Measurements from ENCODE around the gene DHRS11.

The DHRS11 gene

DNA sequence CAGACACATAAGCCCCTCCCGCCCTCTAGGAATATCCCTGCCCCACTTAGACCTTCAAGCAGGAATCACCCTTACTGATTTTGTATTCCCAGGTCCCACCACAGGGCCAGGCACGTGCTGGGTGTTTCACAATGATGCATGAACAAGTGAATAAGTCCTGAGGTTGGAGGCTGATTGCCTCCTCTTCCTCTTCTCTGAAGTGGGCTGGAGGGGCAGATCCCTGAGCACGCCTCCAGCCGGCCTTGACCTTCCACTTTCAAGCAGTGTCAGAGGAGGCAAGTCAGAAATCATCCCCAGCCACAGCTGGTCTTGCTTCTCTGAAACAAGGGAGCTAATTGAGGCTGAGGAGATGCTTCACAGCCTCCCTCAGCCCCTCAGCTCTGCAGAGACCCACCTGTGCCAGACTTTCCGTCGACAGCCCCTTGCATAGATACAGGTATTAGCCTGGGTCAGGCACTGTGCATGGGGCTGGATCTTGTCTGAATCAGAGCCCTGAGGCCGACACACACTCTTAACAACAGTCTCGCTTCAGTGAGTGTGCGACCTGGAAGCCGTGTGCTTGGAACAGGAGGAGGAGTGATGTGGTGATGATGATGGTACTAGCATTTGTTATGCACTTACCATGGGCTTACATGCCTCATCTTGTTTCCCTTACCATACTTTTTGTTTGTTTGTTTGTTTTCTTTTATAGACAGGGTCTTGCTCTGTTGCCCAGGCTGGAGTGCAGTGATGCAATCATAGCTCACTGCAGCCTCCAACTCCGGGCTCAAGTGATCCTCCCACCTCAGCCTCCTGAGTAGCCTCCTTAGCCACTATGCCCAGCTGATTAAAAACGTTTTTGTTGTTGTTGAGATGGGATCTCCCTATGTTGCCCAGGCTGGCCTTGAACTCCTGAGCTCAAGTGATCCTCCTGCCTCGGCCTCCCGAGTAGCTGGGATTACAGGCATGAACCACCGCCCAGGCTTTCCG lies 24.7 kb downstream of the DHRS11 start:
- no peak for DNase-seq

GRCh38 chr17:36617773-36618172 lies 26.1 kb downstream of the DHRS11 start:
- DNase-seq, result no peak

- no peak for DNase-seq
Observed at GRCh38 chr17:36623281-36623680, 31.6 kb downstream of the DHRS11 start.

- no peak for DNase-seq
Observed at GRCh38 chr17:36625188-36625587, 33.5 kb downstream of the DHRS11 start.

DNA sequence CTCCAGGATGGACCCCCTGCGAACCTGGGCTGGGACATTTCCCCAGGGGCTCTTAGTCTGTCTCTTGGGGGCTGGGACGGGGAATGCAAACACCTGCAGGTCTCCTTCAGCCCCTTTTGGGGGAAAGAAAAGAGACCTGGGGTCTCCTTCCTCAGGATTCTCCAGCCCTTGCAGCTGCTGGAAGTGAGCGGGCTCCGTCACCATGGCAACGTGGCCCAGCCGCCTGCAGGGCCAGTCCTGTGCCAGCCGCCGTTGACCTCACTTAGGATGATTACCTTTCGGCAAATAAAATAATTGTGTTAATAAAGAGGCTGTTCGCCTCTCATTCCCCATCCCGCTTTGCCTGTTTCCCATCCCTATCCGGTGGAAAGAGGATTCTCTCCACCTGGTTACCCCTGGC lies 35.4 kb downstream of the DHRS11 start:
- no peak for DNase-seq

GRCh38 chr17:36628576-36628975 lies 36.9 kb downstream of the DHRS11 start:
- DNase-seq, result no peak

- peak in 1 of 2 experiments; percentile 26 for DNase-seq
Observed at GRCh38 chr17:36629252-36629847, 37.7 kb downstream of the DHRS11 start.

DNA sequence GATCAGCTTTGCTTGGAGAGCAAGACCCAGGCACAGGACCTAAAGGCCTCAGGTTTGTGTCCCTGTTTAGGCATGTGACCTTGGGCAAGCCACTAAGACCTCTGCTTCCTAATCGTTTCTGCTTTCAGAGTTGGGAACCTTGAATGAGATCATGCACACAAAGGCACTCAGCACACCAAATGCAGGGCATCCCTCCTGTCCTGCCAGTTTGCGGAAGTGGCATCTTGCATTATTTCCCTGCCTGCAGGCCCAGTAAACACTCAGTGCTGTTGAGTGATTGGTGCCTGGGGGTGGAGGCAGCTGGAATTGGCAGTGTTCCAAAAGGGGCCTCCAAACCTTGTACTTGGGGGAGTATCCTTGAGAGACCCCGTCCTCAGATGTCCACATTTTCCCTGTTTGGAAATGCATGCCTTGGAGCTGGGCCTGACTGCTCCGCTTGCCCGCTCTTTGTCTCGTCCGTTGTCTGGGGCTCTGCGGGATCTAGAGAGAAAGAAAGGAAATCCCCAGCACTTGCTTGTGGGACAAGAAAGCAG lies 38.4 kb downstream of the DHRS11 start:
- DNase-seq, result no peak

GRCh38 chr17:36631022-36631421 lies 39.3 kb downstream of the DHRS11 start:
- no peak for DNase-seq

DNA sequence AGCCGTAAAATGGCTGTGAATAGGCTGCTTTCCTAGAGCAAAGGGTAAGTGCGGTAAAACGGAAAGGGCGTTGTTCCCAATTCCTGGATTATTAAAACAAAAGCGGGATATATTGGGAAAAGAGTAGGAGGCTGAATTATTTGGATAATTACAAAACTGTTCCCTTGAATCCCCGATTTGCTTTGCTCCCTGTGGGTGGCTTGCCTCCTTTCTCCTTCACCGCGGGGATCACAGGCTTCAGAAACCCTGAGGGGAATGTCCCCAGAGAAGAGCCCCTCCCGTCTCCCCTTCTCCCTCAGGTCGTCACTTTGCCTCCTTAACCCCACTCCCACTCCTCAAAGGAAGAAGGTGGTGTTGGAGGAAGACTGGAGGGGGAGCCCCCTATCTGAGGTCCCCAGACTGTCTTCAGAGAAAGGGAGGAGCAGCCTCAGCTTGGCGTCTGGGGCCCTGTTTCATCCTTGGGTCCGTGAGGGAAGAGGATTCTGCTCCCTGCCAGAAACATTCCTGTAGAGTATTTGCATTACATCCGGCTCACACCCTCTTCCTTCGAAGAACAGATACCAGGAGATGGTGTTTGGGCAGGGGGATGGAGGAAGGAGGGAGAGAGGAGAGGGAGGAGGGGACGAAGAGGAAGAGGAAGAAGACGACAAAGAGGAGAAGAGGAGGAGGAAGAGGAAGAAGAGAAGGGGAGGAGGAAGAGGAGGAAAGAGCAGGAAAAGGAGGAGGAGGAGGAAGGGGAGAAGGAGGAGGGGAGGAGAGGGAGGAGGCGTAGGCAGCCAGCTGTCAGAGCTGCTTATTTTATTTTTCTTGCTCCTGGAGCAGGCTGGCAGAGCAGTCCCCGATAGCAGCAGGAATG lies 41.5 kb downstream of the DHRS11 start:
- no peak for DNase-seq

DNA sequence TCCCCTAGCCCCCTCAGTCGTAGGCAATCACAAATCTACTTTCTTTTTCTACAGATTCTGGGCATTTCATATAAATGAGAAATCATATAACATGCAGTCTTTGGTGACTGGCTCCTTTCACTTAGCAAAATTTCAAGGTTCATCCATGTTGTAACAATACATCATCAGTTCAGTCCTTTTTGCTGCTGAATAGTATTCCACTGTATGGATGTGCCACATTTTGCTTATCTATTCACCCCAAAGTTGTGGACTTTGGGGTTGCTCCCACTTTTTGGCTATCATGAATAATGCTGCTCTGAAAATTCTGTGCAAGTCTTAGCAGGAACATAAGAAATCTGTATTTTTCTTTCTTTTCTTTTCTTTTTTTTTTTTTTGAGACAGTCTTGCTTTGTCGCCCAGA lies 48.7 kb downstream of the DHRS11 start:
- DNase-seq, result no peak

- DNase-seq, result no peak
Observed at GRCh38 chr17:36640836-36641235, 49.2 kb downstream of the DHRS11 start.

DNA sequence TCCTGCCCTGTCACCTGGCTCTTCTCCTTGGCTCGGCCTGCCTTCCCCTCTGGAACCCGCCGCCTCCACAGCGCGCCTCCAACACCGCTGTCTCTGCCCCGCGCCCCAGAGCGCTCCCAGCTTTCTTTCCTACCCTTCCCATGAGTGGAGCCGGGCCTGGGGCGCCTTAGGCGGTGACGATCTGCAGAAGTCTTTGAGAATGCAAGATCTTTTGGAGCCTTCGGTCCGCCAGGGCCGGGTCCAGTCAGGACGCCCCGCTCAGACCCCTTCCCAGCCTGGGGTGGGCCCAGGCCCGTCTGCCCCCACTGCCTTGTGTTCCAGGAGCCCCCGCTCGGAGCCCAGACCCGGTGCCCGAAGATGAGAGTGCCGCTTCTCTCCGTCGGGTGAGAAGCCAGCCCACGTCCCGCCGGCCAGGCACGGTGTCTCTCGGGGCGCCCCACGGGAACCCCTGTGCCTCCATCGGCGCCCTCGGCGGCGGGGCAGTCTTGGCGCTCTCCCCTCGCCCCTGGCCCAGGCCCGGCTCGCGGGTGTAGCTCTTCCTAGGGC lies 49.7 kb downstream of the DHRS11 start:
- DNase-seq, result no peak

DNA sequence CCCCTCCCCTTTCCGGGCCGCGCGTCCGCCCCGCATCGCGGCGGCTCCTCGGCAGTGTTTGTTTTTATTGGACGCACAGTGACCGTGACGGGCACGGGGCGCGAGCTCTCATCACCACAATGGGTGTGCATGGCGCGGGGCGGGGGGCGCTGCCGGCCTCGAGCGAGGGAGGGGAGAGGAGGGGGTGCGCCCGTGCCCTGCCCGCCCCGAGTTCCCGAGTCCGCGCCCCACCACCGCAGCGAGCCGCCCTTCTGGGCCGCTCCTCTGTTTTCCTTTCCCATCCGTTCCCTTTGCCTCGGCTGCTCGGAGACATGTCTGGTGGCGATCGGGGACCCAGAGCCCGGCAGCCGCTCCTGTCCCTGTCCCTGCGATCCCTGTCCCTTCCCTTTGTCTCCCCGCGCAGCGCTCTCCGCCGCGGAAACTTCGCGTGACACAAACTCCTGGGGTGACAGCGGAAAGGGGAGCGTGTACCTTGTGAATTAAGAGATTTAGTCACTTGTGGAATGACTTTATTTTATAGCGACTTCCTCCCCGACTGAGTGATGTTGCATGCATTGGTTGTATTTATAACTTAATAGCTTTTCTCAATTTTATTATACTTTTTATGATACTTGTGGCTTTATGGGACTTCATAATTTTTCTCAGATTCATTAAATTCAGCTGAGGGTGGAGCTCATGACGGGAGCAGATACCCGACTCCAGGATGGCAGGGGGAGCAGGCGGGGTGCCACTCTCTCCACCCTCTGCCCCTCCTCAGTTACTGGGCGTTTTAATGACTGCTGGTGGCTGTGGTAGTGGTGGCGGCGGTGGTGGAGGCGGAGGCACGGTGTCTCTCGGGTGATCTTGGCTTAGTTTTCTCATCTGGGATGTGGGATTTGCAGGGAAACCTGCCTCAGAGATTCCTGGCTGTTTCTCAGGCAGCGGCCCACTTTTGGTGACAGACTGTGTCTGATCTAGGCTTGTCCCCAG lies 50.5 kb downstream of the DHRS11 start:
- no peak for DNase-seq

- no peak for DNase-seq
Observed at GRCh38 chr17:36643086-36643685, 51.5 kb downstream of the DHRS11 start.

DNA sequence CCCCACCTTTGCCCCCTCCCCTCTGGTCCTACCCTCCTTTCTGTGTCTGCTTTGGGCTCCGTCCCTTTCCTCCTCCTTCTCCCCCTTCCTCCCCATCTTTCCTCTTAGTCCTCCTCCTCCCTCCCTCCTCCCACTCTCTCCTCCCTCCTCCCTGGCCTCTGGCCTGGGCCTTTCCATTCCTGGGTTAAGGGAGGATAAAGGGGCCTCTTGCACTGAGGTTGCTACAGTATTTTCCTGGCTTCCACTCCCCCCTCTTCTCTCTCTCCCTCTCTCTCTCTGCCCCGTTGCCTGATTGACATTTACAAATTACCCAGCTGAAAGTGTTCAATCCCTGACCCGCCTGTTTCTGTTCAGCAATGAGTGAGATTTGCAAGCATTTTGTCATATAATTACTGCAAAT lies 53.7 kb downstream of the DHRS11 start:
- no peak for DNase-seq

GRCh38 chr17:36647636-36648035 lies 56.0 kb downstream of the DHRS11 start:
- no peak for DNase-seq

GRCh38 chr17:36650096-36650775 lies 58.6 kb downstream of the DHRS11 start:
- no peak for DNase-seq
